Measurements from ENCODE around the gene ADCY10. TPM values are rescaled to one million over a fixed set of nuclear protein-coding genes. Genes with fewer than 3 reads are reported as not detected.

The ADCY10 gene
- total and polyA plus RNA-seq, 2 experiments from 2014 or later: not detected

GRCh38 chr1:167940264-167940663 lies 26.3 kb upstream of the ADCY10 start (continued):
- no peak for TF ChIP-seq ZNF462 (CRISPR knock-in tag; IDR thresholded peaks at IDR 0.05)
- TF ChIP-seq ZNF331 (CRISPR knock-in tag; IDR thresholded peaks at IDR 0.05; ENCODE audit: low read depth): no peak
- TF ChIP-seq NANOG (IDR thresholded peaks at IDR 0.05; ENCODE audit: borderline replicate concordance): no peak
- no peak for TF ChIP-seq EZH2phosphoT487 (IDR thresholded peaks at IDR 0.05; ENCODE audit: unreplicated experiment)
- TF ChIP-seq POLR2AphosphoS5 (IDR thresholded peaks at IDR 0.05; ENCODE audit: low read depth): no peak
- TF ChIP-seq JUNB (IDR thresholded peaks at IDR 0.05; ENCODE audit: unreplicated experiment): no peak

- Histone ChIP-seq H3K27me3 (ENCODE audit: insufficient read depth) (no peaks in the 10 kb centered on the region), H3K36me3 (ENCODE audit: insufficient read depth) (no peaks in the 10 kb centered on the region), H2AFZ (no peak overlapping the region), H3K79me2 (replicated peaks; ENCODE audit: insufficient read depth) (peaks cover 80% of the 10 kb centered on the region), H3K9me2 (ENCODE audit: insufficient read depth) (no peaks in the 10 kb centered on the region), H3K27ac (ENCODE audit: low read depth) (peak overlapping the region; percentile 95; the same call in 1 of the 2 replicates), H3K4me1 (ENCODE audit: insufficient read depth) (peaks cover 25% of the 10 kb centered on the region), H4K20me1 (replicated peaks; ENCODE audit: insufficient read depth) (0 out of 2 replicates have a peak, but pooled peaks cover 4% of the 10 kb centered on the region), H3F3A (replicated peaks; ENCODE audit: low read depth) (0 out of 2 replicates have a peak, but pooled peaks cover 3% of the 10 kb centered on the region), H3K4me3 (peak overlapping the region; percentile 55), H3K4me2 (peak overlapping the region; percentile 75)
- Mint-ChIP-seq H3K4me1 (peaks cover 15% of the 10 kb centered on the region), H3K36me3 (ENCODE audit: low read depth) (peaks cover 4% of the 10 kb centered on the region), H3K9me3 (no peaks in the 10 kb centered on the region; the same call in 2 of the 3 replicates), H3K4me3 (peak overlapping the region; percentile 84), H3K27ac (peak overlapping the region; percentile 26; the same call in 1 of the 2 replicates), H3K27me3 (ENCODE audit: insufficient read depth, low read depth, poor library complexity) (peaks cover 13% of the 10 kb centered on the region)
- no peak for DNase-seq (ENCODE audit: low spot score)
- no peak for ATAC-seq
- no peak for TF ChIP-seq EZH2phosphoT487 (IDR thresholded peaks at IDR 0.05; ENCODE audit: unreplicated experiment)
- no peak for TF ChIP-seq ZNF331 (CRISPR knock-in tag; IDR thresholded peaks at IDR 0.05; ENCODE audit: low read depth)
- TF ChIP-seq EZH2 (IDR thresholded peaks at IDR 0.05; ENCODE audit: low read depth, unreplicated experiment): no peak
- no peak for TF ChIP-seq CREB1 (CRISPR knock-in tag; IDR thresholded peaks at IDR 0.05; ENCODE audit: low read depth)
- no peak for TF ChIP-seq ZNF114 (CRISPR knock-in tag; IDR thresholded peaks at IDR 0.05)
- TF ChIP-seq POLR2AphosphoS5 (IDR thresholded peaks at IDR 0.05; ENCODE audit: low read depth): no peak
- no peak for TF ChIP-seq STAT1 (IDR thresholded peaks at IDR 0.05; ENCODE audit: unreplicated experiment)
- no peak for TF ChIP-seq CTCF (conservative IDR thresholded peaks at IDR 0.05; ENCODE audit: low read depth in 2 of 2)
- no peak for TF ChIP-seq NANOG (IDR thresholded peaks at IDR 0.05; ENCODE audit: borderline replicate concordance)
- TF ChIP-seq REST (IDR thresholded peaks at IDR 0.05; ENCODE audit: unreplicated experiment): no peak
- no peak for TF ChIP-seq JUNB (IDR thresholded peaks at IDR 0.05; ENCODE audit: unreplicated experiment)
These were observed 24.2 kb upstream of the ADCY10 start for GRCh38 chr1:167938080-167938636.

Data from GM23338 (cell line).